HG02623 (cell line): ENCODE measurements around the gene CELA3B.
"Not testable (repeated sequence)": the region's sequence is repeated elsewhere in the genome, so short reads cannot be mapped to it uniquely, and the experiment has no call there.

Experiments used
- ATAC-seq: cut with Tn5 transposase; IDR thresholded peaks from one replicate; pipeline ENCODE4 v1.9.1; 2021; ENCODE audit warnings: moderate library complexity; ENCODE audit not compliant: unreplicated experiment

CELA3B gene

DNA sequence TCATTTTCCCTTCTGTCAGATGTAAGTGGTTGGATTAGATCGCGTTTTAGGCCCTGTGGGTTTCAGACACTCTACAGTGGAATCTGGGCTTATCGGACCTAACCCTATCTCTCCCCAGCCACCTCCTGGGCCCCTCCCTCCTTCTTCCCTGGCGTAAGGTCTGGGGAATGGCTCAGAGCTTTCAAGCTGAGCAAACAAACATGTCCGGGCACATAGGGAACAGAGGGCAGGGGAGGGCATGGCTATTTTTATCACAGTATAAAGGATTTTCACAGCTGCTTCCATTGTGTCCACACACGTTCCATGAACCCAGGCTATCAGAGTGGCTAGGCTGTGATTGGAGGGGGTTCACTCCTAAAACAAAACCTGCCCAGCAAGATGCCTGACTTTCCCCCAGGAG, 2.1 kb upstream of the CELA3B start:
- not testable (repeated sequence) for ATAC-seq

DNA sequence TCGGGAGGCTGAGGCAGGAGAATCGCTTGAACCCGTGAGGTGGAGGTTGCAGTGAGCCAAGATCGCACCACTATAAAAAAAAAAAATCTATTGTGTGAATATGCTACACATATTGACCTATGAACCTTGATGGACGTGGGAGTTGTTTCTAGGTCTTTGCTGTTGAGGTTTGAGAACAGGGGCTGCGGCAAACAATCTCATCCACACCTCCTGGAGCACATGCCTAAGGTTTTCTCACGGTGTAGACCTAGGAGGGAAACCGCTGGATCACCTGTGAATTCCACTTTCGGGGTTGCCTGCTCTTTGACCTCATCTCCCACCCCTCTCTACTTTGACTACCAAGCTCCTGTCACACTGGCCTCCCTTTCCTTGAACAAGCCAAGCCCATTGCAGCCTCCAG, 1.5 kb upstream of the CELA3B start:
- ATAC-seq, result not testable (repeated sequence)

- ATAC-seq, result not testable (repeated sequence)
Measured at GRCh38 chr1:21978209-21978608, 1.4 kb downstream of the CELA3B start.

DNA sequence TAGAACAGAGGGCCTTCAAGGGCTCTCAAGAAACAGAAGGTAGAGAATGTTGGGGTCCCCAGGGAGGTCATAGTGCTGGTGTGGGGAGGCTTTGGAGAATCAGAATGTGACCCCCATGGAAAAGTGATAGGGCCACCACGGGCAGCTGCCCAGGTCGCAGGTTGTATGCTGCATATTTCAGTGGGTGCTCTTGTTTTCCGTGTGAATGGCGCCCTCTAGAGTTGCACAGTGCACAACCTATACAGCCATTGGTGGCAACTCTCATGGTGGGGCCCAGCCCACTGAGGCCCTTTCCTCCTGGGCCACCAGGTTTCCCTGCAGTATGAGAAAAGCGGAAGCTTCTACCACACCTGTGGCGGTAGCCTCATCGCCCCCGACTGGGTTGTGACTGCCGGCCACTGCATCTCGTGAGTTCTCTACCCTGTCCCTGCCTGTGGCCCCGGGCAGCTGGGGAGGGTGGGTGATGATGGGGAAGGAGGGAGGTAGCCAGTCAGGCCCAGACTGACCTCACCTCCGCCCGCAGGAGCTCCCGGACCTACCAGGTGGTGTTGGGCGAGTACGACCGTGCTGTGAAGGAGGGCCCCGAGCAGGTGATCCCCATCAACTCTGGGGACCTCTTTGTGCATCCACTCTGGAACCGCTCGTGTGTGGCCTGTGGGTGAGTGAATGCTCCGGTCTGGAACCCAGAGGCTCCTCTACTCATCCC, 3.8 kb downstream of the CELA3B start:
- not testable (repeated sequence) for ATAC-seq

- not testable (repeated sequence) for ATAC-seq
Measured at GRCh38 chr1:21981253-21981652, 4.4 kb downstream of the CELA3B start.

DNA sequence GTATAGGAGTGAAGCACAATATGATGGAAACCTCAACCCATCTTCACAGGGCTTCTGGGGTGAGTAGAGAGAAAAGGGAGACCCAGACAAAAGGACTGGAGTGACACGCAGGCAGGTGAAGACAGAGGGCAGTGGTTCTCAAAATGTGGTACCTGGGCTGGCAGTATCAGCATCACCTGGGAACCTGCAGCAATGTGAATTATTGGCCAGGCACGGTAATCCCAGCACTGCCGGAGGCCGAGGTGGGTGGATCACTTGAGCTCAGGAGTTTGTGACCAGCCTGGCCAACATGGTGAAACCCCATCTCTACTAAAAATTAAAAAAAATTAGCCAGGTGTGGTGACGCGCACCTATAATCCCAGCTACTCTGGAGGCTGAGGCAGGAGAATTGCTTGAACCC, 5.3 kb downstream of the CELA3B start:
- not testable (repeated sequence) for ATAC-seq

GRCh38 chr1:21983539-21983938, 6.7 kb downstream of the CELA3B start:
- ATAC-seq, result not testable (repeated sequence)

GRCh38 chr1:21985893-21986292, 9.1 kb downstream of the CELA3B start:
- not testable (repeated sequence) for ATAC-seq

GRCh38 chr1:21986386-21986785, 9.6 kb downstream of the CELA3B start:
- ATAC-seq, result not testable (repeated sequence)

DNA sequence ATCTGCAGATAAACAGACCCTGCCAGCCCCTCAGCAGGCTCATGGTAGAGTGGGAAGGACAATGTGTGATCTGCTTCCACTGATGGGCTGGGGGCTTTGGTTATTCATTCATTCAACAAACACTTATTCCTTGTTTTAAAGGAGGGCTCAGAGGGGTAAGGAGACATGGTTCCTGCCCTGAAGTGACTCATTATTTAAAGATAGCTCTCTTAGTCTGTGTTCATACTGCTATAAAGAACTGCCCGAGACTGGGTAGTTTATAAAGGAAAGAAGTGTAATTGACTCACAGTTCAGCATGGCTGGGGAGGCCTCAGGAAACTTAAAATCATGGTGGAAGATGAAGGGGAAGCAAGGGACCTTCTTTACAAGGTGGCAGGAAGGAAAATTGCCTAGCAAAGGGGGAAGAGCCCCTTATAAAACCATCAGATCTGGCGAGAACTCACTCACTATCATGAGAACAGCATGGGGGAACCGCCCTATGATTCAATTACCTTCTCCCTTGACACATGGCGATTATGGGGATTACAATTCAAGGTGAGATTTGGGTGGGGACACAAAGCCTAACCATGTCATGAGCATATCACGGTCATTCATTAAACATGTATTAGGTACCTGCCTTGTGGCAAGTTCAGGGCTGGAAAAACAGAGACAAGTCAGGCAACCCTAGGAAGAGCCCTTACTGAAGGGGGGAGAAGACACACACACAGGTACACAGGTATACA, 13.0 kb downstream of the CELA3B start:
- ATAC-seq, result not testable (repeated sequence)

DNA sequence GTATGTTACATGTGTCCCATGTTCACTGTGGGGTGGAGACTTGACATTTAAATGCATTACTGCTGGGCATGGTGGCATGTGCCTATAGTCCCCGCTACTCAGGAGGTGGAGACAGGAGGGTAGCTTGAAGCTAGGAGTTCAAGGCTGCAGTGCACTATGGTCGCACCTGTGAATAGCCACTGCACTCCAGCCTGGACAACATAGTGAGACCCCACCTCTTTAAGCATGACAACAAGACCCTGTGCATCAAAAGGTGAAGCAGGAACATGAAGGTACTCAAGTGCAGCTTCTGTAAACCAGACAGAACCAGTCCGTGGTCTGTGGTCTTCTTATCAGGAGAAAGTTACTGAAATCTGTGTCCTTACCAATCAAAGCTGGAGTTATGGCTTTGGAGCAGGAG, 15.4 kb downstream of the CELA3B start:
- ATAC-seq, result not testable (repeated sequence)

DNA sequence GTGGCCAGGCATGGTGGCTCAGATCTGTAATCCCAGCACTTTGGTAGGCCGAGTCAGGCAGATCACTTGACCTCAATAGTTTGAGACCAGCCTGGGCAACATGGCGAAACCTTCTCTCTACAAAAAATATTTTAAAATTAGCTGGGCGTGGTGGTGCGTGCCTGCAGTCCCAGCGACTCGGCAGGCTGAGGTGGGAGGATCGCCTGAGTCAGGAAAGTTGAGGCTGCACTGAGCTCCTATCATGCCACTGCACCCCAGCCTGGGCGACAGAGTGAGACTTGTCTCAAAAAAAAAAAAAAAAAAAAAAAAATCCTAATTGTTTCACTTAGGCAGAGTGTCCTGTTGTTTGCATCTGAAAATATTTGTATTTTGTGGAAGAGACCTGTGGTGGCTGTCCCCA, 17.9 kb downstream of the CELA3B start:
- not testable (repeated sequence) for ATAC-seq

DNA sequence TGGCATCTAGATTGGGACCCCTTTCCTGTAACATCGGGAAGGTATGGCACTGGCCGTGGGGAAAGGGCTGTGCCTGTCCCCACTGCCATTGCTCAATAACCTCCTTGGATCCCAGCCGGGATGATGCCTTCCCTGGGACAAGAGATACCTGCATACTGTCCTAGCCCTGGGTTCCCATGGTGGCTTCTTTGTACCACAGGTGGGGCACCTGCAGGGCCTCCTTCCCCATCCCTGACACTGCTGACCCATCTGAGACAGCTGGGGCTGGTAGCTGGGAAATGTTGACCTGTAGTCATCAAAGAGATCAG, 19.8 kb downstream of the CELA3B start:
- not testable (repeated sequence) for ATAC-seq

DNA sequence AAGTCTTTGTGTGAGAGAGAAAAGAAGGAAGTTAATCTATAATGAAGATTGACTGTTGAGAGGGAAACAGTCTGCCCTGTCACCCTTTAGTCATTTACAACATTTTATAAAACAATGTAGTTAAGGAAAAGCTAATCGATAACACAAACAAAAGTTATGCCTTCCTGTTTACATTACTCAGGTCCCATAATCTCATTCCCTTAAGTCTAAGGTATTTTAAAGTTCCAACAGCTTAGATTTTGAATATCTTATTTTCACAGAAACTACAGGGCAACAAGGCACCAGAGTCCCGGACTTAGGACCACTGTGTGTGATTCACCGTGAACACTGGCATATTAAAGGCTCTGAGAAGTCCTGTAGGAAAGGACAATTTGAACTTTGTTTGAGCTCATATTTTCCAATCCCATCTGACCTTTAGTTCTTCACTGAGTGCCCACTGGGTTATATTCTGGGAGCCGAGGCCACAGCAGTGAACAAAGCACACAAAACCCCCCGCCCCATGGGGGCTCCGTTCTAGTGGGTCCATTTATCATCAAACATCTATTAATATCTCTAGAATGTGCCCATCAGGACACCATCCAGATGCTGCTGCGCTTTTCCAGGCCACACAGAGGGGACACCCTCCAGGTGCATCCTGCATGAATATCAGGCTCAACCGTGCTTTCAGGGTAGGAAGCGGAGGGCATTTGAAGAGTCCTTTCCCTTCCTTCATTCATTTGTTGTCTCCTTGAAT, 21.2 kb downstream of the CELA3B start:
- not testable (repeated sequence) for ATAC-seq

DNA sequence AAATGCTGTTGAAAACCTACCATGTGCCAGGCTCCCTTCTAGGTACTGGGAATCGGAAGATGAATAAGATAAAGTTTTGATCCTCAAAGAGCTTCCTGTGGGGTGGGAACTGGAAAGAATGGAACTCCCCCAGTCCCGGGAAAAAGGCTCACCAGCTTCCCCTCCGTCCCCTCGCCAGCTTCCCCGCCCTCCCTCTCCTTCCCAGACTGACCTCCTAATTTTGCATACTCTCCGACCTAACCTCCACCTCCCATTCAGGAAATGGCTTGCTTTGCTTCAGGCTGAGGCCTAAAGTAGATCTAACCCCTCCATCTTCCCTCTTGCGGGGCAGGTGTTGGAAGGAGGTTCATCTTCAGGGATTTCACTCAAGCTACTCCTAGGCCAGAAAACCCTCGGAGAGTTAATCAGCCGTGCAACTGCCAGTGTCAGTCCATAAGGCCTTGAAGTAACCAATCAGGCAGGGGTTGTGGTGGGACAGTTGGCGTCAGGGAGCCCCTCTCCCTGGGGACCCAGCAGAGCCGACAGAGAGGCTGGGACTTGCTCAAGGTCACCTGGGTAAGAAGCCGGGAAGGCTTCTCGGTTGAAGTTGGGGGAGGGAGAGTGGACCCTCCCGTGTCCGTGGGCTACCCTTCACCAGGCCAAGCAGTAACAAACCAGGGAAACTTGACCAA, 21.9 kb downstream of the CELA3B start:
- not testable (repeated sequence) for ATAC-seq

GRCh38 chr1:21999645-22000044, 22.8 kb downstream of the CELA3B start:
- not testable (repeated sequence) for ATAC-seq

DNA sequence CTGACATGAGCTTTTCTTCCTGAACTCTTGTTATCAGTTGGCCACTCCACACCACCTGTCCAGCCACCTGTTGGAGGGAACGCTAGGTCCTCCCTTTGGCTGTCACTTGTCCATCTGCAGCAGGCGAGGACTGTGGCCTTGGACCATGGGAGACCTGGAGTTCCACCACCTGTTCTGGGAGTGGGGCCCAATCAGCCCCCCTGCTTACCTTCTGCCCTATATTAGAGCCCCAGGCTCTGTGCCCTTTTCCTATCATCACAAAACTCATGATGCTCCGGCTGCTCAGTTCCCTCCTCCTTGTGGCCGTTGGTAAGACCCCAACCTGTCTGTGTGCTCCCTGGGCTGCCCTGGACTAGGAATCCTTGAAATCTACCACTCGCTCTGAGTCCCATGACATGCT, 24.6 kb downstream of the CELA3B start, which contains the start of gene CELA3A:
CELA3A (plus strand) TSS at position 249 of the 400 bp plus-strand sequence; CDS start at position 267, 18 bp downstream.
- no peak for ATAC-seq

DNA sequence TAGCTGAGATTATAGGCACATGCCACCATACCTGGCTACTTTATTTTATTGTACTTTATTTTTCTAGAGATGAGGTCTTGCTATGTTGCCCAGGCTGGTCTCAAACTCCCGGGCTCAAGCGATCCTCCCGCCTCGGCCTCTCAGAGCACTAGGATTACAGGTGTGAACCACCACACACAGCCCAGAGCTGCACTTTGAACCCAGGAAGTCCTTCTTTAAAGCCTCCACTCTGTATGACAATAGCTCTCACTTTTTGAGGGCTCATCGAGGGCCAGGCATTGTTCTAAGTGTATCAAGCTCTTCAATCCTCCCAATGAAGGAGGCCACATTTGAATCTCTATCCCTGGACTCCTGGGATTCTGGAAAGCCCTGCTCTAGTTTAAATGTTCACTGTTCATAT, 25.6 kb downstream of the CELA3B start:
- ATAC-seq, result not testable (repeated sequence)

GRCh38 chr1:22002875-22003274, 26.1 kb downstream of the CELA3B start:
- not testable (repeated sequence) for ATAC-seq

DNA sequence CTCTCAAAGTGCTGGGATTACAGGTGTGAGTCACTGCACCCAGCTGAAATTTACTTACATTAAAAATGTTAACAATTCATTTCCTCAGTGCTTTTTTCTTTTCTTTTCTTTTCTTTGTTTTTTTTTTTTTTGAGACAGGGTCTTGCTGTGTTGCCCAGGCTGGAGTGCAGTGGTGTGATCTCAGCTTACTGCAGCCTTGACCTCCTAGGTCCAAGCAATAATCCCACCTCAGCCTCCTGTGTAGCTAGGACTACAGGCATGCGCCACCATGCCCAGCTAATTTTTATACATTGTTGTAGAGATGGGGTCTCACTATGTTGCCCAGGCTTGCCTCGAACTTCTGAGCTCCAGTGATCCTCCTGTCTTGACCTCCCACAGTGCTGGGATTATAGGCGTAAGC, 27.1 kb downstream of the CELA3B start:
- ATAC-seq, result not testable (repeated sequence)
